K562 (cell line): Measurements from ENCODE around the gene IFI6. TPM values are rescaled to one million over a fixed set of nuclear protein-coding genes. Genes with fewer than 3 reads are reported as not detected.

Experiments
- ATAC-seq: fragments of 200-7000 bp; cut with Tn5 transposase; 3 replicates; pipeline ENCODE4 v1.9.1; 2020; ENCODE audit warnings: moderate library complexity
- BruUV-seq: library from RNA; stranded (reverse); fragments of 400-500 nt; replicated peaks from 2 replicates; lab custom pipeline; 2021; lab: Mats Ljungman, UMichigan
- CTCF ChIA-PET: fragments of 300-600 bp; formaldehyde crosslinking; extraction: SDS; loops from one replicate; lab custom pipeline; 2021; ENCODE audit warnings: low intra/inter-chr PET ratio; lab: Yijun Ruan, JAX
- POLR2A ChIA-PET: fragments of 300-600, 350-650 bp; sonication (Branson Sonifier 250); formaldehyde crosslinking; extraction: SDS; loops from one replicate; lab custom pipeline; 2021; ENCODE audit warnings: antibody characterized with exemption, inconsistent platforms; lab: Yijun Ruan, JAX
- DNase-seq, 4 experiments: peaks; one replicate each; pipeline versions ENCODE4 v3.0.0 to v3.0.0-alpha.2; 2011 to 2018; ENCODE audit warnings: low spot score in 3 of 4, mixed read lengths in 3 of 4; ENCODE audit errors: extremely low read depth in 1 of 4
- FAIRE-seq: peaks from 2 replicates; lab custom pipeline; 2011; peaks lifted over from hg19 to GRCh38; lab: Jason Lieb, UNC
- H2AFZ ChIP-seq: 2 replicates; pipeline ENCODE4 v1.6.0; 2011; ENCODE audit warnings: low read depth, low read length, control low read depth, inconsistent platforms
- H3K27ac ChIP-seq: fragments of 200-600 bp; 3 replicates; pipeline ENCODE4 v1.8.0; 2011; ENCODE audit warnings: low read depth, mild to moderate bottlenecking, control low read depth, inconsistent platforms, low read length, moderate library complexity, mixed read lengths; ENCODE audit errors: extremely low read depth
- H3K27me3 ChIP-seq, 2 experiments: fragments of 300-600 bp in 1 of 2; 2 replicates in 1 of 2; 3 replicates in 1 of 2; pipeline versions ENCODE4 v1.6.0 to v1.8.0; 2011; ENCODE audit warnings: inconsistent platforms in 2 of 2, low read length in 2 of 2, mild to moderate bottlenecking in 1 of 2, mixed read lengths in 1 of 2, moderate library complexity in 1 of 2; ENCODE audit not compliant: control insufficient read depth in 2 of 2, insufficient read depth in 2 of 2
- H3K36me3 ChIP-seq: fragments of 300-600 bp; 3 replicates; pipeline ENCODE4 v1.8.0; 2011; ENCODE audit warnings: mild to moderate bottlenecking, low read length, inconsistent platforms; ENCODE audit not compliant: control insufficient read depth, insufficient read depth
- H3K4me1 ChIP-seq, 2 experiments: fragments of 200-600 bp in 1 of 2; replicated peaks in 1 of 2; 2 replicates in 1 of 2; 3 replicates in 1 of 2; pipeline versions ENCODE4 v1.5.1 to v1.8.0; 2011; ENCODE audit warnings: inconsistent platforms in 2 of 2, low read length in 2 of 2, mild to moderate bottlenecking in 1 of 2, mixed read lengths in 1 of 2, moderate library complexity in 1 of 2; ENCODE audit not compliant: control insufficient read depth in 2 of 2, insufficient read depth in 2 of 2
- H3K4me2 ChIP-seq: 2 replicates; pipeline ENCODE4 v1.6.1; 2011; ENCODE audit warnings: low read length, control low read depth, inconsistent platforms, mixed read lengths; ENCODE audit not compliant: insufficient read depth
- H3K4me3 ChIP-seq: fragments of 200-600 bp; sonication (generic), shearing (Covaris generic); 2 replicates; pipeline ENCODE4 v1.5.1; 2016; ENCODE audit warnings: control low read depth, inconsistent platforms
- H3K79me2 ChIP-seq: fragments of 200-600 bp; 3 replicates; pipeline ENCODE4 v1.8.0; 2011; ENCODE audit warnings: low read length, inconsistent platforms; ENCODE audit not compliant: control insufficient read depth, insufficient read depth
- H3K9ac ChIP-seq, 2 experiments: 2 replicates each; pipeline versions ENCODE4 v1.6.0 to v1.6.1; 2011; ENCODE audit warnings: low read depth in 2 of 2, low read length in 2 of 2, control low read depth in 1 of 2, inconsistent platforms in 1 of 2, mild to moderate bottlenecking in 1 of 2, mixed read lengths in 1 of 2; ENCODE audit not compliant: insufficient read depth in 1 of 2
- H3K9me1 ChIP-seq: one replicate; pipeline ENCODE4 v1.6.0; 2011; ENCODE audit warnings: inconsistent platforms, mild to moderate bottlenecking, low read length, moderate library complexity; ENCODE audit not compliant: control insufficient read depth, insufficient read depth
- H3K9me3 ChIP-seq: replicated peaks from 2 replicates; pipeline ENCODE4 v1.5.1; 2011; ENCODE audit warnings: low read depth, low read length, inconsistent platforms; ENCODE audit not compliant: control insufficient read depth, insufficient read depth
- H4K20me1 ChIP-seq: replicated peaks from 2 replicates; pipeline ENCODE4 v1.6.1; 2011; ENCODE audit warnings: low read length, inconsistent platforms, mixed read lengths; ENCODE audit not compliant: control insufficient read depth, insufficient read depth
- CBX3 ChIP-seq, 2 experiments: IDR thresholded peaks; 1 replicate in 1 of 2; 2 replicates in 1 of 2; pipeline ENCODE4 v1.6.1; 2012; ENCODE audit warnings: inconsistent platforms in 2 of 2, low read length in 2 of 2, borderline replicate concordance in 1 of 2, control low read depth in 1 of 2
- HDAC2 ChIP-seq: fragments of 450-650 bp; IDR thresholded peaks from 2 replicates; pipeline ENCODE4 v1.6.1; 2016; ENCODE audit warnings: mild to moderate bottlenecking
- NFIC ChIP-seq: fragments of 450-650 bp; IDR thresholded peaks from 2 replicates; pipeline ENCODE4 v1.6.1; 2017; ENCODE audit warnings: mild to moderate bottlenecking, inconsistent platforms
- ZNF324 ChIP-seq: fragments of 250-450 bp; sonication (Bioruptor Pico); IDR thresholded peaks from 2 replicates; pipeline ENCODE4 v1.4.0; 2020; ENCODE audit warnings: mild to moderate bottlenecking
- WGBS: fragments of 100-300 bp; shearing (Covaris generic); methylation state at CpG from one replicate; pipeline ENCODE4 v1.1.6; 2016; ENCODE audit warnings: low coverage, mixed read lengths; ENCODE audit not compliant: insufficient coverage; ENCODE audit errors: missing lambda C conversion rate; 5-methylcytosine and 5-hydroxymethylcytosine counted together
- in situ Hi-C: fragments of 300-500 bp; cut with MboI; formaldehyde crosslinking; loops from 4 replicates; pipeline ENCODE4 v1.15.0; 2018; ENCODE audit warnings: inconsistent platforms, mixed read lengths
- intact Hi-C: fragments of 100-400 bp; cut with micrococcal nuclease; formaldehyde crosslinking; loops from 2 replicates; pipeline ENCODE4 v1.14.2; 2022
- polyA plus RNA-seq, 8 experiments: library from polyadenylated mRNA; depleted of rRNA in 4 of 8; stranded (reverse) in 5 of 8; unstranded in 3 of 8; fragments of >200 nt; fragmentation: Nextera tagmentation in 2 of 8; fragmentation: Illumina TruSeq in 1 of 8; extraction: Ambion mirVana in 2 of 8; extraction: Trizol in 1 of 8; gene quantifications; 2 replicates each; pipeline versions ENCODE4 v1.2.1 to v1.2.3, GENCODE V29; 2011 to 2014; ENCODE audit warnings: inconsistent platforms in 1 of 8, missing spikeins in 1 of 8
- total RNA-seq, 7 experiments: library from RNA; depleted of rRNA in 6 of 7; stranded (reverse); fragments of >200 nt in 6 of 7; fragmentation: Illumina TruSeq in 2 of 7; extraction: Trizol in 2 of 7; gene quantifications; 2 replicates each; pipeline versions ENCODE4 v1.2.1 to v1.2.3, GENCODE V29; 2011 to 2021; ENCODE audit warnings: low replicate concordance in 1 of 7

The IFI6 gene
- total and polyA plus RNA-seq, 9 of the 15 experiments (the other 6 are each of a cell fraction or from before 2014, with no cell fraction given), result 0.17 to 4.5 (median 2.2) TPM

- in situ Hi-C loops (no loop called here), intact Hi-C loops (no loop called here)
- BruUV-seq, result no TSS peak
- FAIRE-seq, result no peak
- ChIA-PET CTCF (no interaction called here), POLR2A (interaction anchor here (1.2 to 1.8 kb wide), 3 partner anchors 14 to 310 kb away, joined by 4 read pairs; partner anchors contain the start of genes FGR and IFI6)
- 85% methylated on average over 11 of the region's 11 CpGs for WGBS
- ATAC-seq, result no peak
- Histone ChIP-seq H3K79me2 (no peaks in the 10 kb centered on the region), H3K36me3 (no peaks in the 10 kb centered on the region), H3K9me3 (no peaks in the 10 kb centered on the region), H3K27ac (no peak overlapping the region), H2AFZ (no peak overlapping the region), H3K9ac (no peak overlapping the region), H3K9me1 (no peaks in the 10 kb centered on the region), H3K4me2 (no peak overlapping the region), H4K20me1 (no peaks in the 10 kb centered on the region), H3K4me1 (peaks cover 15 to 19% of the 10 kb centered on the region in 2 experiments; a peak in 4 of 5 replicates), H3K27me3 (no peaks in the 10 kb centered on the region), H3K4me3 (no peak overlapping the region)
- no peak for TF ChIP-seq ZNF324 (CRISPR knock-in tag)
- no peak for DNase-seq
Measured at GRCh38 chr1:27649306-27649635, 22.7 kb downstream of the IFI6 start.

- Histone ChIP-seq H3K36me3 (no peaks in the 10 kb centered on the region), H3K27me3 (no peaks in the 10 kb centered on the region), H3K4me2 (no peak overlapping the region), H4K20me1 (no peaks in the 10 kb centered on the region), H3K27ac (no peak overlapping the region), H2AFZ (no peak overlapping the region), H3K4me1 (peaks cover 15 to 19% of the 10 kb centered on the region in 2 experiments; a peak in 4 of 5 replicates), H3K9me3 (no peaks in the 10 kb centered on the region), H3K9ac (peak overlapping the region in 1 of 2 experiments; percentile 53; a peak in 1 of 4 replicates), H3K79me2 (no peaks in the 10 kb centered on the region), H3K9me1 (no peaks in the 10 kb centered on the region), H3K4me3 (no peak overlapping the region)
- intact Hi-C loops (no loop called here), in situ Hi-C loops (no loop called here)
- no peak for DNase-seq
- ChIA-PET CTCF (no interaction called here), POLR2A (interaction anchor here (0.6 to 1.8 kb wide), 4 partner anchors 14 to 310 kb away, joined by 3 to 4 read pairs (median 4); partner anchors contain the start of genes FGR and IFI6)
- TF ChIP-seq NFIC (peak; percentile 66), CBX3 (IDR thresholded peaks at IDR 0.05; ENCODE audit: borderline replicate concordance in 1 of 2, low read length in 2 of 2) (no peak), HDAC2 (no peak)
- BruUV-seq, result no TSS peak
- 67% methylated on average over 6 of the region's 6 CpGs for WGBS
- no peak for FAIRE-seq
- ATAC-seq, result no peak
Measured at GRCh38 chr1:27648602-27649305, 23.2 kb downstream of the IFI6 start.
